Caco-2 (cell line): ENCODE measurements around the gene MUC5B. TPM values are rescaled to one million over a fixed set of nuclear protein-coding genes. Genes with fewer than 3 reads are reported as not detected.

Source experiments
- BruUV-seq: library from RNA; stranded (reverse); fragments of 400-500 nt; replicated peaks from 2 replicates; lab custom pipeline; 2021; lab: Mats Ljungman, UMichigan
- CTCF ChIA-PET: fragments of 300-600 bp; sonication (Branson Sonifier 250); formaldehyde crosslinking; loops from one replicate; lab custom pipeline; 2022; ENCODE audit warnings: antibody characterized with exemption; lab: Charles Lee
- POLR2A ChIA-PET: fragments of 300-600 bp; sonication (Branson Sonifier 250); formaldehyde crosslinking; loops from one replicate; lab custom pipeline; 2022; ENCODE audit warnings: antibody characterized with exemption; lab: Charles Lee
- DNase-seq, 2 experiments: peaks; one replicate each; pipeline versions ENCODE4 v3.0.0 to v3.0.0-alpha.2; 2020 to 2022
- H3K27me3 ChIP-seq: replicated peaks from 2 replicates; pipeline ENCODE4 v1.6.0; 2011; ENCODE audit warnings: low read length; ENCODE audit not compliant: control insufficient read depth, insufficient read depth
- H3K36me3 ChIP-seq: 2 replicates; pipeline ENCODE4 v1.5.1; 2011; ENCODE audit warnings: low read length; ENCODE audit not compliant: control insufficient read depth, insufficient read depth
- H3K4me1 ChIP-seq: fragments of 250-450 bp; sonication (Bioruptor Pico); 2 replicates; pipeline ENCODE4 v1.5.1; 2020; ENCODE audit warnings: mild to moderate bottlenecking
- H3K4me3 ChIP-seq: 2 replicates; pipeline ENCODE4 v1.5.1; 2011; ENCODE audit warnings: low read depth, mild to moderate bottlenecking, control low read depth, low read length
- H3K9me3 ChIP-seq: fragments of 250-450 bp; sonication (Bioruptor Pico); 2 replicates; pipeline ENCODE4 v1.5.1; 2020; ENCODE audit warnings: mild to moderate bottlenecking, moderate library complexity
- H3K27ac Mint-ChIP-seq: one replicate; pipeline ENCODE4 v1.8.0; 2022; ENCODE audit warnings: mixed read lengths; ENCODE audit not compliant: unreplicated experiment
- H3K27me3 Mint-ChIP-seq: one replicate; pipeline ENCODE4 v1.8.0; 2022; ENCODE audit warnings: mixed read lengths; ENCODE audit not compliant: insufficient read depth, unreplicated experiment
- H3K36me3 Mint-ChIP-seq: one replicate; pipeline ENCODE4 v1.8.0; 2022; ENCODE audit warnings: mild to moderate bottlenecking, mixed read lengths; ENCODE audit not compliant: insufficient read depth, unreplicated experiment
- H3K4me1 Mint-ChIP-seq: one replicate; pipeline ENCODE4 v1.8.0; 2022; ENCODE audit warnings: low read depth, mixed read lengths; ENCODE audit not compliant: unreplicated experiment
- H3K4me3 Mint-ChIP-seq: one replicate; pipeline ENCODE4 v1.8.0; 2022; ENCODE audit warnings: mild to moderate bottlenecking, moderate library complexity, mixed read lengths; ENCODE audit not compliant: unreplicated experiment
- H3K9me3 Mint-ChIP-seq: one replicate; pipeline ENCODE4 v1.8.0; 2022; ENCODE audit warnings: mixed read lengths; ENCODE audit not compliant: unreplicated experiment
- intact Hi-C: fragments of 100-400 bp; cut with micrococcal nuclease; formaldehyde crosslinking; loops from one replicate; pipeline ENCODE4 v1.10.0; 2022; ENCODE audit not compliant: unreplicated experiment
- total RNA-seq: library from RNA; stranded (reverse); gene quantifications from 2 replicates; pipeline ENCODE4 v1.2.3, GENCODE V29; 2022
- TF ChIP-seq, protein P1 (sequence below), 2 experiments: fragments of 200-600 bp in 1 of 2; IDR thresholded peaks; 1 replicate in 1 of 2; 2 replicates in 1 of 2; pipeline versions ENCODE4 v1.5.1 to v1.8.0; 2011 to 2022; ENCODE audit warnings: antibody characterized with exemption in 1 of 2, control low read depth in 1 of 2, inconsistent platforms in 1 of 2, low read depth in 1 of 2, low read length in 1 of 2, mild to moderate bottlenecking in 1 of 2, moderate library complexity in 1 of 2; ENCODE audit not compliant: insufficient read depth in 1 of 2, severe bottlenecking in 1 of 2, unreplicated experiment in 1 of 2

The MUC5B gene
- total RNA-seq, 1 experiment from 2014 or later, result not detected

DNA sequence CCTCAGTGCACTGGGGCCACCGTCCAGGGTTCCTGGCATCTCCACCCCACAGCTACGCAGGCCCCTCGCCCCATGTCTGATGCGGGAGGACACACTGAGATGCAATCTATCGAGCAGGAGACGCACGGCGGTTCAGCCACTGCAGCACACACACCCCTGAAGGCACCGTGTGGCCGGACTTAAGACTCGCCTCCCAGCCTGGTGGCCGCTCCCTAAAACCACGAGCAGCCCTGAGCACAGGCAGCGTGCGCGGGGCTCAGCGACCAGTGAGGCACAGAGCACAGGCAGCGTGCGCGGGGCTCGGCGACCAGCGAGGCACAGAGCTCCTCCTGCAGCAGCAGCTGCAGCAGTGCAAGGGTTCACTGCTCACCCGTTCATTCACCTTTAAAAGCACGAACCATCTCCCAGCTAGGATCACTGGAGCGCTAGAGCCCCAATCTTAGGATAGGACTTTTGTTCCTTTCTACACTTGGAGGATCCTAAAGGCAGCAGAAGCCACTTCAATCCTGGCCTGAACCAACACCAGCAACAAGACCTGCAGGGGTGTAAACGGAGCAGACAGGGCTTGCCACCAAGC, 55.2 kb downstream of the MUC5B start:
- H3K36me3 Mint-ChIP-seq, result peaks cover 51% of the 10 kb centered on the region
- no peak overlapping the region for H3K27ac Mint-ChIP-seq
- Histone ChIP-seq H3K9me3 (no peaks in the 10 kb centered on the region), H3K36me3 (no peaks in the 10 kb centered on the region; the same call in none of the 2 replicates), H3K27me3 (no peaks in the 10 kb centered on the region), H3K4me3 (no peak overlapping the region), H3K4me1 (no peaks in the 10 kb centered on the region)
- intact Hi-C loops, result no loop called here
- no peaks in the 10 kb centered on the region for H3K27me3 Mint-ChIP-seq
- H3K9me3 Mint-ChIP-seq, result no peaks in the 10 kb centered on the region
- ChIA-PET POLR2A (no interaction called here), CTCF (no interaction called here)
- H3K4me1 Mint-ChIP-seq, result no peaks in the 10 kb centered on the region
- no TSS peak for BruUV-seq
- DNase-seq, result no peak
- TF ChIP-seq, protein P1, sequence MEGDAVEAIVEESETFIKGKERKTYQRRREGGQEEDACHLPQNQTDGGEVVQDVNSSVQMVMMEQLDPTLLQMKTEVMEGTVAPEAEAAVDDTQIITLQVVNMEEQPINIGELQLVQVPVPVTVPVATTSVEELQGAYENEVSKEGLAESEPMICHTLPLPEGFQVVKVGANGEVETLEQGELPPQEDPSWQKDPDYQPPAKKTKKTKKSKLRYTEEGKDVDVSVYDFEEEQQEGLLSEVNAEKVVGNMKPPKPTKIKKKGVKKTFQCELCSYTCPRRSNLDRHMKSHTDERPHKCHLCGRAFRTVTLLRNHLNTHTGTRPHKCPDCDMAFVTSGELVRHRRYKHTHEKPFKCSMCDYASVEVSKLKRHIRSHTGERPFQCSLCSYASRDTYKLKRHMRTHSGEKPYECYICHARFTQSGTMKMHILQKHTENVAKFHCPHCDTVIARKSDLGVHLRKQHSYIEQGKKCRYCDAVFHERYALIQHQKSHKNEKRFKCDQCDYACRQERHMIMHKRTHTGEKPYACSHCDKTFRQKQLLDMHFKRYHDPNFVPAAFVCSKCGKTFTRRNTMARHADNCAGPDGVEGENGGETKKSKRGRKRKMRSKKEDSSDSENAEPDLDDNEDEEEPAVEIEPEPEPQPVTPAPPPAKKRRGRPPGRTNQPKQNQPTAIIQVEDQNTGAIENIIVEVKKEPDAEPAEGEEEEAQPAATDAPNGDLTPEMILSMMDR (IDR thresholded peaks at IDR 0.05; ENCODE audit: insufficient read depth in 1 of 2, low read depth in 1 of 2, low read length in 1 of 2, severe bottlenecking in 1 of 2, unreplicated experiment in 1 of 2), result no peak
- no peak overlapping the region for H3K4me3 Mint-ChIP-seq

DNA sequence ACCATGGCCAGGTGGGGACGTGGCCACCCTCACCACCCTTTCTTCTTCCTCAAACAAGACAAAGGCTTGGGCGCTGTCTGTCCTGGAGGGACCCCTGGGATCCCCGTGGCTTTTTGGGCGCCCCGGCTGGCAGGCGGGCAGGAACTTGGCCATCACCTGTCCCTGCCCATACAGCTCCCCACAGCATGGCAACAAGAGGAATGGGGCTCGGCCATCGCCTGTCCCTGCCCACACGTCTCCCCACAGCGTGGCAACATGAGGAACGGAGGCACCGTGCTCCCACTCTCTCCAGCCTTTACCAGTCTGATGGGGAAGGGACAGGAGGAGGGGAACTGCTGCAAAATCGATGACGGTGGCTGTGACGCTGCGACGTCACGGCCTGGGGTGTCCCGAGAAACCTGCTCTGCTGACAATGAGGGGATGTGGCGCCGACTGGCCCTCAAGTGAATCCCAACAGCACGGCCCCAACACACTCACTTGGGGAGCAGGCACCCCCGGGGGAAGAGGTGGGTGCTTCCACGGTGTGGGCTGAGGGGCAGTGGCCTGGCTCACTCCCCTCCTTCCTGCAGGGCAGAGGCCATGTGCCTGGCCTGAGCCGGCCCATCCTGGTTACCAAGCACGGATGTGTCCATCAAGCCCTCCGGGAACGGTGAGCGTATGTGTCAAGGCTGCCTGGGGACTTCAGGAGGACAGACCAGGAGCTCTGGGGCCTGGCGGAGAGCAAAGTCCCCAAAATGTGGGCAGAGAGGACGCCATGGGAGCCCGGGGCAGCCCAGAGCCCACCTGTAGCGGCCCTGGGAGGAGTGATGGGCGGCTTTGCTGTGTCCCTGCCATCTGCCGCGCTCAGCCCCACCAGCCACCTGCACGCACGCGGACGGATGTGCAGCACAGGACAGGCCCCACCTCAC, 56.2 kb downstream of the MUC5B start:
- POLR2A ChIA-PET, result no interaction called here
- CTCF ChIA-PET, result no interaction called here

DNA sequence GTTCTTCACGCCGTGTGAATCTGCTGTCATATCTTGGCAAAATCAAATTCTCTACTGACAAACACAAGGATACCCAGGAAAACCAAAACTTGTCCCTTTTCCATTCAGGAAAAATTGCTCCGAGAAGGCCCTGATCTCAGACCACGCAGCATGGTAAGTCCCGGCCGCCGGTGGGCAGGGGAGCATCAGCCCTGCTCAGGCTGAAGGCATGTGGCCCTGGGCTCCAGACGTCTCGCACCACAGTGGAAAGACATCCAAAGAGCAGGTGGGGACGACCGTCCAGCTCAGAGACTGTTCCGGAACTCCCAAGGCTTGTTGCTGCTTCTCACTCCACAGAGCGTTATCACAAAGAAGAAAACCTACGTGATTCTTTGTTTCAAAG, 56.8 kb downstream of the MUC5B start:
- H3K4me3 ChIP-seq, result no peak overlapping the region
- H3K9me3 ChIP-seq, result no peaks in the 10 kb centered on the region
- H3K36me3 ChIP-seq, result peaks cover 1% of the 10 kb centered on the region
- Mint-ChIP-seq H3K9me3 (no peaks in the 10 kb centered on the region), H3K27me3 (no peaks in the 10 kb centered on the region), H3K4me3 (no peak overlapping the region), H3K27ac (no peak overlapping the region), H3K4me1 (no peaks in the 10 kb centered on the region), H3K36me3 (peaks cover 51% of the 10 kb centered on the region)
- no peak for DNase-seq
- POLR2A ChIA-PET, result no interaction called here
- BruUV-seq, result no TSS peak
- H3K4me1 ChIP-seq, result no peaks in the 10 kb centered on the region
- CTCF ChIA-PET, result no interaction called here
- intact Hi-C loops, result no loop called here
- H3K27me3 ChIP-seq, result no peaks in the 10 kb centered on the region
- TF ChIP-seq, protein P1 (IDR thresholded peaks at IDR 0.05; ENCODE audit: insufficient read depth in 1 of 2, low read depth in 1 of 2, low read length in 1 of 2, severe bottlenecking in 1 of 2, unreplicated experiment in 1 of 2), result no peak

More for the DNA sequence above, 56.2 kb downstream of the MUC5B start:
- H3K36me3 ChIP-seq, result no peaks in the 10 kb centered on the region; the same call in none of the 2 replicates
- intact Hi-C loops, result no loop called here
- H3K27me3 ChIP-seq, result no peaks in the 10 kb centered on the region
- H3K4me1 ChIP-seq, result no peaks in the 10 kb centered on the region
- H3K4me1 Mint-ChIP-seq, result no peaks in the 10 kb centered on the region
- no peaks in the 10 kb centered on the region for H3K27me3 Mint-ChIP-seq
- H3K9me3 ChIP-seq, result no peaks in the 10 kb centered on the region
- TF ChIP-seq, protein P1 (IDR thresholded peaks at IDR 0.05; ENCODE audit: insufficient read depth in 1 of 2, low read depth in 1 of 2, low read length in 1 of 2, severe bottlenecking in 1 of 2, unreplicated experiment in 1 of 2), result no peak
- H3K4me3 Mint-ChIP-seq, result no peak overlapping the region
- H3K9me3 Mint-ChIP-seq, result no peaks in the 10 kb centered on the region
- no TSS peak for BruUV-seq
- H3K36me3 Mint-ChIP-seq, result peaks cover 51% of the 10 kb centered on the region
- no peak overlapping the region for H3K4me3 ChIP-seq
- DNase-seq, result no peak
- H3K27ac Mint-ChIP-seq, result no peak overlapping the region
